Measurements from ENCODE around the gene CELSR1.

The CELSR1 gene

DNA sequence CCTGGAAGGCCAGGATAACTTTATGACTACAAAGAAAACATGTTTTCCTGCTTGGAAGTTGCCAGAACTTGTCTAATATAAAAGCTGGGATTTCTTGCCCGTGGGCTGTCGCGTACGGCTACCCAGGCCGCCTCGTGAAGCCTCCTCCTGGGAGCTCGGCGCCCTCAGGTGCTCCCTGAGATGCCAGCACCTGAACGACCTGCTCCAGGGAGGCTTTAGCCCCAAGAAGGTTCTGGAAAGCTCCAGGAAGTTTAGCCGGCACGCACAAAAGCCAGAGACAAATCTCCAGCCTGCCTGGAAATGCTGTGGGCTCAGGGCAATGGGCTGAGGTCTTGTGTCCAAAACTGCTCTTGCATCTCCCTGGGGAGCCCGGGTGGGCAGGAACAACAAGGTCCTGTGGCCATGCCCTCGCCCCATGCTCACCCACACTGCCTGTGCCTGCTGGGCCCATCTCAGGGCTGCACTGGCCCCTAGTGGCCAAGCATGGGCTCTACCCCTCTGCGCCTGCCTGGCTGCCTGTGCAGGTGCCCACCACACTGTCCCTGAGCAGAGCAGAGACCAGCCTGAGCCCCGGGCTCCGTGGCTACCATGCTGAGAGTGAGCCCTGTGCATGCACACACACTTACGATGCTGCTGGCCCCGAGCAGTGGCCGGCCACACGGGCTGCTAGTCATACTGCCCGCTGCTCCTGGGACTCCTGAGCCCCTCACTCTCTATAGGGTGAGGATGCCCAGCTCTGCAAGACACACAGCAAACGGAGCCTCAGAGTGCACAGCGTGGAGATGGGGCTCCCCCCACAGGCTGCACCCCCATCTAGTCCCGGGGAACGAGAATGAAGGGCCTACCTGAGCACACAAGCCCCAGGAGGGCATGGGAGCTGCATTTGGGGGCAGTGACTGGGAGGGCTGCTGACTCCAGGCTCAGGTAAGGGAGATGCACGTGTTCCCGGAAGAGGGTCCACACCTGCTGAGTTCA, 4.9 kb upstream of the CELSR1 start:
- Histone ChIP-seq H4K20me1 (ENCODE audit: insufficient read depth) (no peaks in the 10 kb centered on the region), H3K27me3 (ENCODE audit: insufficient read depth, low read depth) (peaks cover 4% of the 10 kb centered on the region; the same call in 1 of the 2 replicates), H3K79me2 (ENCODE audit: insufficient read depth, low read depth) (no peaks in the 10 kb centered on the region), H3K36me3 (ENCODE audit: insufficient read depth) (no peaks in the 10 kb centered on the region), H3K4me2 (no peak overlapping the region), H3K9ac (no peak overlapping the region), H3K4me1 (ENCODE audit: low read depth, poor library complexity, severe bottlenecking) (peaks cover 6% of the 10 kb centered on the region), H2AFZ (ENCODE audit: low read depth) (peak overlapping the region; percentile 53), H3K27ac (no peak overlapping the region), H3K4me3 (IDR thresholded peaks at IDR 0.05; ENCODE audit: insufficient read depth, low read depth, low read length) (no peak overlapping the region)
- TF ChIP-seq, protein P1, sequence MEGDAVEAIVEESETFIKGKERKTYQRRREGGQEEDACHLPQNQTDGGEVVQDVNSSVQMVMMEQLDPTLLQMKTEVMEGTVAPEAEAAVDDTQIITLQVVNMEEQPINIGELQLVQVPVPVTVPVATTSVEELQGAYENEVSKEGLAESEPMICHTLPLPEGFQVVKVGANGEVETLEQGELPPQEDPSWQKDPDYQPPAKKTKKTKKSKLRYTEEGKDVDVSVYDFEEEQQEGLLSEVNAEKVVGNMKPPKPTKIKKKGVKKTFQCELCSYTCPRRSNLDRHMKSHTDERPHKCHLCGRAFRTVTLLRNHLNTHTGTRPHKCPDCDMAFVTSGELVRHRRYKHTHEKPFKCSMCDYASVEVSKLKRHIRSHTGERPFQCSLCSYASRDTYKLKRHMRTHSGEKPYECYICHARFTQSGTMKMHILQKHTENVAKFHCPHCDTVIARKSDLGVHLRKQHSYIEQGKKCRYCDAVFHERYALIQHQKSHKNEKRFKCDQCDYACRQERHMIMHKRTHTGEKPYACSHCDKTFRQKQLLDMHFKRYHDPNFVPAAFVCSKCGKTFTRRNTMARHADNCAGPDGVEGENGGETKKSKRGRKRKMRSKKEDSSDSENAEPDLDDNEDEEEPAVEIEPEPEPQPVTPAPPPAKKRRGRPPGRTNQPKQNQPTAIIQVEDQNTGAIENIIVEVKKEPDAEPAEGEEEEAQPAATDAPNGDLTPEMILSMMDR (conservative IDR thresholded peaks at IDR 0.05; ENCODE audit: low read depth, low read length), result peak; percentile 87

- Histone ChIP-seq H3K27me3 (ENCODE audit: insufficient read depth, low read depth) (peaks cover 2% of the 10 kb centered on the region; the same call in 1 of the 2 replicates), H3K79me2 (ENCODE audit: insufficient read depth, low read depth) (no peaks in the 10 kb centered on the region), H3K4me1 (ENCODE audit: low read depth, poor library complexity, severe bottlenecking) (peaks cover 6% of the 10 kb centered on the region), H3K27ac (no peak overlapping the region), H4K20me1 (ENCODE audit: insufficient read depth) (no peaks in the 10 kb centered on the region), H3K4me3 (IDR thresholded peaks at IDR 0.05; ENCODE audit: insufficient read depth, low read depth, low read length) (no peak overlapping the region), H3K36me3 (ENCODE audit: insufficient read depth) (no peaks in the 10 kb centered on the region), H3K4me2 (no peak overlapping the region), H2AFZ (ENCODE audit: low read depth) (peak overlapping the region; percentile 53; the same call in 1 of the 2 replicates), H3K9ac (no peak overlapping the region)
- TF ChIP-seq, protein P1 (conservative IDR thresholded peaks at IDR 0.05; ENCODE audit: low read depth, low read length), result no peak
These were observed 4.1 kb upstream of the CELSR1 start for GRCh38 chr22:46541536-46541935.

- Histone ChIP-seq H3K4me2 (no peak overlapping the region), H3K4me3 (IDR thresholded peaks at IDR 0.05; ENCODE audit: insufficient read depth, low read depth, low read length) (no peak overlapping the region), H3K27me3 (ENCODE audit: insufficient read depth, low read depth) (no peaks in the 10 kb centered on the region; the same call in 1 of the 2 replicates), H2AFZ (ENCODE audit: low read depth) (no peak overlapping the region), H3K4me1 (ENCODE audit: low read depth, poor library complexity, severe bottlenecking) (peaks cover 6% of the 10 kb centered on the region), H4K20me1 (ENCODE audit: insufficient read depth) (no peaks in the 10 kb centered on the region), H3K79me2 (ENCODE audit: insufficient read depth, low read depth) (no peaks in the 10 kb centered on the region), H3K27ac (no peak overlapping the region), H3K9ac (no peak overlapping the region), H3K36me3 (ENCODE audit: insufficient read depth) (no peaks in the 10 kb centered on the region)
- TF ChIP-seq, protein P1 (conservative IDR thresholded peaks at IDR 0.05; ENCODE audit: low read depth, low read length), result no peak
These were observed 3.5 kb upstream of the CELSR1 start for GRCh38 chr22:46540874-46541273.

DNA sequence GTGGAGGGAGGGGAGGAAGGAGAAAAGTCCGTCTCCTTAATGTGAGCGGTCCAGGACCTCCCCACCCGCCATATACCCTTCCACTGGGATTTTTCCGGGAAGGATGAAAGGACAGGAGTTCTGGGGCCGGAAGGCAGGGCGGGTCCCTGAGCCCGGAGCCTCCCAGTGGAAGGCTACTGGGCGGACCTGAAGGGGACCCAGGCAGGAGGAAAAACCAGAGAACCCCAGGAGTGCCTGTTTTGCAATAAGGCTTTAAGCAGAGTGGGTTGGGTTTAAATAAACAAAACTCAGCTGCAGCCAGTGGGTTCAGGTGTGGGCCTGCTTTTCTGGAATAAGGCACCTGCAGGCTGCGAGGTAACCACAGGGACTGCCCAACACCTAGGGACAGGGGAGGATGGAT, 1.7 kb upstream of the CELSR1 start:
- no peaks in the 10 kb centered on the region for H3K79me2 ChIP-seq (ENCODE audit: insufficient read depth, low read depth)
- H3K27me3 ChIP-seq (ENCODE audit: insufficient read depth, low read depth), result no peaks in the 10 kb centered on the region
- no peak overlapping the region for H3K4me2 ChIP-seq
- no peaks in the 10 kb centered on the region for H3K36me3 ChIP-seq (ENCODE audit: insufficient read depth)
- no peak overlapping the region for H3K9ac ChIP-seq
- no peaks in the 10 kb centered on the region for H4K20me1 ChIP-seq (ENCODE audit: insufficient read depth)
- TF ChIP-seq, protein P1 (conservative IDR thresholded peaks at IDR 0.05; ENCODE audit: low read depth, low read length), result no peak
- peaks cover 6% of the 10 kb centered on the region for H3K4me1 ChIP-seq (ENCODE audit: low read depth, poor library complexity, severe bottlenecking)
- H3K4me3 ChIP-seq (IDR thresholded peaks at IDR 0.05; ENCODE audit: insufficient read depth, low read depth, low read length), result no peak overlapping the region
- no peak overlapping the region for H3K27ac ChIP-seq
- H2AFZ ChIP-seq (ENCODE audit: low read depth), result no peak overlapping the region
